Medulla oblongata (tissue), 1 donor: ENCODE results near the gene ASPHD1.

Experiments
- DNase-seq: peaks from one replicate; pipeline ENCODE4 v3.0.0-alpha.2; 2015; ENCODE audit errors: extremely low spot score

The ASPHD1 gene

GRCh38 chr16:29943846-29944799 lies 43.8 kb downstream of the ASPHD1 start:
- DNase-seq, result no peak

GRCh38 chr16:29947897-29948296 lies 47.6 kb downstream of the ASPHD1 start:
- no peak for DNase-seq

- no peak for DNase-seq
Observed at GRCh38 chr16:29950806-29951461, 50.6 kb downstream of the ASPHD1 start.

GRCh38 chr16:29951625-29952365 lies 51.5 kb downstream of the ASPHD1 start:
- DNase-seq, result no peak
